ENCODE data around the gene SZRD1. TPM values are rescaled to one million over a fixed set of nuclear protein-coding genes. Genes with fewer than 3 reads are reported as not detected.

SZRD1 gene
- total RNA-seq, 2 donors from 2014 or later, result 111 to 123 TPM

DNA sequence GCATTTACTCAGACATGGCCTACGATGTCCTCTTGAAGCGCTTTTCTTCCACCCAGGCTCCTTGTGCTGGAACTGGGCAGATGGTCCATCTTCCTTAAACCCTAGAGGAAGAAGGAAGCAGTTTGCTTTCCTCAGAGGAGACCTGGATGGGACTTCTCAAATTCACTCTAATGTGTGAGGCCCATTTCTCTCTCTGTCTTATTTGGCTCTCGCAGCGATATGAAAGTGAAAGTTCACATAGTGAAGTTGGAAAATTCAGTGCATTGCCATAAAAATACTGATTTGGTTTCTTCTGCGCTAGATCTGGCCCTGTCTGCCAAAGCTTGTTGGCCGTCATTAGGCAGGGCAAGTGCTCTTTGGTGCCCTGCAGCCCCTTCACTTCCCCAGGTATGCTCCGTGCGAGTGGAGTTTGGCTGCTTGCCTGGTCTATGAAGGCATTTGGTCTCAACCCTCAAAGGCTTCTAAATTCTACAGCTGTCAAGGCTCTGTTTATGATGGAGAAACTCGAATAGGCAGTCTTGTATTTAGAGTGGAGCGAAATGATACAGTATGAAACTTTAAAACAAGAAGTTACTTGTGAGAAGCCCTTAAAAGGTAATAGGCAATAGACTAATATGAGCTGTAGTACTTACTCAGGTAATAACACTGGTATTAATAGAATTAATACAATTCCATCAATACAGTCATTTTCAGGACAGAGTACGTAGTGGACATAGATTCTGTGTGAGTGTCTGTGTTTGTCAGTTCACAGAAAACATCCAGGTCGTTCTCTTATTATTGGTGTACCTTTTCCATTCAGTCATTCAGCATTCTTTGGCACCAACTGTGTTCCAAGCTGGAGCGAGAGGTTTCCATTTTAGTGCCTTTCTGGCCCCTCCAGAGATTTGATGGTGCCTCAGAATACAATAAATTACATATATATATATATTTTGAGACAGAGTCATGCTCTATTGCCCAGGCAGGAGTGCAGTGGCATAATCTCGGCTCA lies 20.5 kb downstream of the SZRD1 start:
- ATAC-seq, result peak; percentile 23
- intact Hi-C loops (cut with DNase I, micrococcal nuclease), result no loop called here
- DNase-seq, result no peak

DNA sequence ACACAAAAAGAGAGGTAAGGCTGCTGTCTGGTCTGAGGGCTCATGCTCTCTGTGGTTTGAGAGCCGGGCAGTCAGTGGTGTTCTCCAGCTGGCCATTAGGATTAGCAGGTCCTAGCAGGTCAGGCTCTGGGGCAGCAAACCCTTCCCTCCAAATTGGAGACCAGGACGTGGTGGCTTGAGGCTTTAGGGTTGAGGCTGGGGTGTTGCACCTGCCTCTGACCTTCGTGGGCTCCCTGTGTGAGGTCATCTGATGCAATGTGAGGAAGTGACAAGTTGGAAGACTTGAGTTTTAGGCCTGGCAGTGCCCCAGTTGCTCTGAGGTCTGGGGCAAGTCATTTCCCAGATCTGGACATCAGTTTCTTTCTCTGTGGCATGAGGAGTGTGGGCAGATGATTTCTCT lies 24.4 kb downstream of the SZRD1 start:
- DNase-seq (no peak), ATAC-seq (no peak)
- intact Hi-C loops (cut with DNase I, micrococcal nuclease), result no loop called here

DNA sequence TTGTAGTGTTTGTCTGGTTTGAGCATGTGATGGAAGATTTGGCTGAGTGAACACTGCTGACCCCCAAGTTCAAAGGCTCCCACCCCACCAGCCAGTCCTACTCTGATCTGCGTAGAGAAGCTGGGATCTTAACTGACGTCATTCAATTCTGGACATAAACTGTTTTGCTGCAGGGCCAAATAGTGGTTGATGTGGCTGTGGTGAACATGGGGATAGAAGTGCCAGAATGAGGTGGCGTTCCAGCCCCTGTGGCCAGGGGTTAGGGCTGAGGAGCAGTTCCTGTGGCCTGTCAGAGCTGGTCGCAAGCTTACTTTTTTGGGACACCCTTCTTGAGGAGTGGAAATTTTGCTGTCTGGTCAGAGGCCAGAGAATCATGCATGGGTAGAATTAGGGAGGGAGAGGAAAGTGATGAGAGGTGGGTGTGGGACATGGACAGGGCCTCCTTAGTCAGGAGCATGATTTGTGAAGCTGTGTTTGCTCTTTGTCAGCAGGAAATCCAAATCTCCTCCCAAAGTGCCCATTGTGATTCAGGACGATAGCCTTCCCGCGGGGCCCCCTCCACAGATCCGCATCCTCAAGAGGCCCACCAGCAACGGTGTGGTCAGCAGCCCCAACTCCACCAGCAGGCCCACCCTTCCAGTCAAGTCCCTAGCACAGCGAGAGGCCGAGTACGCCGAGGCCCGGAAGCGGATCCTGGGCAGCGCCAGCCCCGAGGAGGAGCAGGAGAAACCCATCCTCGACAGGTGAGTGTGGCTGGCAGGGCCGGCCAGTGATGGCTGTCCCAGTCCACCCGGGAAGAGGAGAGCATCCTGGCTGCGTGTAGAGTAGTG lies 25.9 kb downstream of the SZRD1 start:
- ATAC-seq (no peak), DNase-seq (no peak)
- intact Hi-C loops (cut with DNase I, micrococcal nuclease), result no loop called here

DNA sequence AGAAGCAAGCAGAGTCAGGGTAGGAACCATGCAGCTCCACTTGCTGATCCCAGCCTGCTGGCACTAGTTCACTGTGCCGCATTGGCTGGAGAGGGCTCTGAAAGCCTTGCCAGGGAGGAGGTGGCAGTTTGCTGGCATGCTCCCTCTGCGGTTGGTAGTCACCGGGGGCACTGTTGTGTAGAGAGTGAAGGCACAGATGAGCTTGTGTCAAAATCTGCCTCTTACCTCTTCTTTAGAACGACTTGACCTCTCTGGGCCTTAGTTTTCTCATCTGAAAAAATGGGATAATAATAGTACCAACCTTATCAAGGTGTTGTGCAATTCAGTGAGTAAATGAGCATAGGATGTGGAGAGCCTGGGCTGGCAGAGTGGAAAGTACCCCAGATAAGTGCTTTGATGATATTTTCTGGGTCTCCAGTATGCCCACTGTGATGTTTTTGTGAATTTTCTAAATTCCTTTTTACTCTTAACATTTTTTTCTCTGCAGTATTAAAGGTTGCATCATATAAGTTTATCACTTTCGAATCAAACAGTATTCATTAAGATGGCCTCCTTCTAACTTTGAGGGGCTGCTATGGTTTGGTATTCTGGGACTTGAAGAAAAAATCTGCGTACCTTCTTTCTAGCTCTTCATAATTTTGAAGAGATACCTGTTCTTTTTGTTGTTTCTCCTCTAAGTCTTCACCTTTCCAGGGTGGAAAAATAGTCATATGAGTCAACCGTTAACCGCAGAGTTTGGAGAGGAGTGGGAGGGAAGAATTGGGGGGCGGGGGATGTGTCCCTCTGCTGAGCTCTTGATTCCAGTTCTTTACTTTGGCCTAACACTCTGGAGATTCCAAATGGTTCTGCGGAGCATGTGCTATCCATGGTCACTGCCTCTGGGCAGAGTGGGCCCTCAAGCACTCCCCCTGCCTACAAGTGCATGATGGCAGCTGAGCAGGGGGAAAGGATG lies 26.8 kb downstream of the SZRD1 start:
- DNase-seq (no peak), ATAC-seq (no peak)
- intact Hi-C loops (cut with DNase I, micrococcal nuclease), result no loop called here

DNA sequence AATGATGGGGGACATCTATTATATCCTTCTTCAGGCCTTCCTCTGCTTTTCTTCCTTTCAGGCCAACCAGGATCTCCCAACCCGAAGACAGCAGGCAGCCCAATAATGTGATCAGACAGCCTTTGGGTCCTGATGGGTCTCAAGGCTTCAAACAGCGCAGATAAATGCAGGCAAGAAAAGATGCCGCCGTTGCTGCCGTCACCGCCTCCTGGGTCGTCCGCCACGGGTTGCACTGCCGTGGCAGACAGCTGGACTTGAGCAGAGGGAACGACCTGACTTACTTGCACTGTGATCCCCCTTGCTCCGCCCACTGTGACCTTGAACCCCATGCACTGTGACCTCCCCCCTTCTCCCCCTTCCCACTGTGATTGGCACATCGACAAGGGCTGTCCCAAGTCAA lies 27.9 kb downstream of the SZRD1 start:
- ATAC-seq (no peak), DNase-seq (no peak)
- intact Hi-C loops (cut with DNase I, micrococcal nuclease), result no loop called here

DNA sequence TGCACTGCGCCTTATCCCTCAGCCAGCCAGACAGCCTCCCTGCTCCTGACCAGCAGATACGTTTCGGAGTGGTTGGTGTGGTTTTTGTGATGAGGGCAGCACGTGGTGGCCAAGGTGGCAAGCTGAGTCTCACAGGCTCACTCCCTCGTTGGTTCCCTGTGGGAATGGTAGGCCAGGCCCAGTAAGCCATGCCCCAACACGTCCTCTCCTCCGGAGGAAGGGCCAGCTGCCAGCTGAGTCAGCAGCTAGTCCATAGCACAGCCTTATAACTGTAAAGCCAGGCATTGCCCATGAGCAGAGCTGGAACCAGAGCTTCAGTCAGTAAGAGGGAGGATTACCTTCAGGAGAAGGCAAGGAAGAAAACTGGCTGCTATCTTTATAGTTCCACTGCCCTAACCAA lies 29.5 kb downstream of the SZRD1 start:
- intact Hi-C loops (cut with DNase I, micrococcal nuclease), result no loop called here
- DNase-seq, result no peak
- no peak for ATAC-seq

DNA sequence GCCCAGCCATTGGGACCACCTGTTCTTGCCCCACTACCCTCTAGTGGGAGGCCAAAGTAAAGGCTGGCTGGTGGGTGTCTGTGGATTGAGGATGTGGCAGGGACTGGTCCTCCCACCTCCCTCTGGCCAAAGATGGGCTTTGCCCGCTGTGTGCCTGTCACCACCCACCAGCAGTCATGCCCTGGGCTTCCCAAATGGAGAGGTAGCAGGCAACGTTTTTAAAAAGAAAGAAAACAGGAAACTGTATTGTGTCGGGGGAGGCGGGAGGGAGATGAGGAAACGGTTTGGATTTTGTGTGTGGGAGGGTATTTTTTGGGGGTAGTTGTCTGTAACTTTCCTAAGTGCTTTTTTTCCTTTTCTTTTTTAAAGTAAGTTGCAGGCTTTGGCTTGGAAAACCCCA lies 30.1 kb downstream of the SZRD1 start:
- DNase-seq, result no peak
- intact Hi-C loops (cut with DNase I, micrococcal nuclease), result no loop called here

DNA sequence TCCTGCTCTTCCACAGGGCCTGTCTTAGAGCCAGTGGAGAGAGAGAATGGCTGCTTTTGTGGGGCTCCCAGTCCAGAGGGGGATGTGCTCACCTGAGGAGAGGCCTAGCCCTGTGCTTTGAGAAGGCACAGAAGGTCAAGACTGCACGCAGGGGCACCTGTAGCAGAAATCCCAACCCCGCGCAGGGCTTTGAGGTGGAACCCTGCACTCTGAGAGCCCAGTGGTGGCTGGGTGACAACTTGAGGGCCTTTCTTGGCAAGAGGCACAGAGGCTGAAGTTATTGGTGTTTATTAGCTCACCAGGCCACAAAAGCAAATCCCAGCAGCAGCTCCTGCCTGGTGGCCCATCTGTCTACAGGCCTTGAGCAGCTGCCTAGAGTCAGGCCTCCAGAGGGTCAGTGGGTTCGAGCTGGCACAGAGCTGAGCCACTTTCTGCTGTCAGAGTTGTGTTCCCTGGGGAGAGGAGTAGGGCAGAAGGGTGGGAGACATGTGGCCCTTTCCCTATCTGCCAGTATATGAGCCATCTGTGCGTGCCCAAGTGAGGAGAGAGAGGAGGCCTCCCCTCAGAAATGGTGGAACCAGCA lies 31.4 kb downstream of the SZRD1 start:
- intact Hi-C loops (cut with DNase I, micrococcal nuclease), result no loop called here
- DNase-seq (no peak), ATAC-seq (no peak)

More for the DNA sequence above, 30.1 kb downstream of the SZRD1 start:
- ATAC-seq, result no peak

DNA sequence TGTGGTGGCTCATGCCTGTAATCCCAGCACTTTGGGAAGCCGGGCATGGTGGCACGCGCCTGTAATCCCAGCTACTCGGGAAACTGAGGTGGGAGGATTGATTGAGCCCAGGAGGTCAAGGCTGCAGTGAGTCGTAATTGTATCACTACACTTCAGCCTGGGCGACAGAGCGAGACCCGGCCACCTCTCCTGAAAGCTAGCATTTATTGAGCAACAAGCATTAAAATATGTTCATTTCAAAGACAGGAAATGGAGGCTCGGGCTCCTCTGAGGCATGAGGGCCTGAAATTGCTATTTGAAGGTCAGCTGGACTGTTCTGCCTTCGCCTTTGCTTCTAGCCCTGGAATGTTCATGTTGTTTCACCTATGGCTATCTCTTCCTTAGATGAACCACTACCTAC lies 35.7 kb downstream of the SZRD1 start:
- intact Hi-C loops (cut with DNase I, micrococcal nuclease), result no loop called here
- no peak for ATAC-seq
- DNase-seq, result no peak

DNA sequence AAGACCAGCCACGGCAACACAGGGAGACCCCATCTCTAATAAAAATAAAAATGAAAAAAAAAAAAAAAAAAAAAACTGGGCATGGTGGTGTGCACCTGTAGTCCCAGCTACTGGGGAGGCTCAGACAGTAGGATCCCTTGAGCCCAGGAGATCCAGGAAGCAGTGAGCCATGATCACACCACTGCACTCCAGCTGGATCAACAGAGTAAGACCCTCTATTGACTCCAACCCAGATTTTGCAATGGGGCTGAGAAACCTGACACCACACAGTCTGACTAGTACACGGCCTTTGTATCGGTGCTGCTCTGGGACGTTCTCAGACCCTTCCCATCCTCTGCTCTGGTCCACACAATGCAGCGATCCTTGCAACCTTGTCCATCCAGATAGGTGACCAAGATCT lies 38.4 kb downstream of the SZRD1 start:
- ATAC-seq, result no peak
- intact Hi-C loops (cut with DNase I, micrococcal nuclease), result no loop called here

DNA sequence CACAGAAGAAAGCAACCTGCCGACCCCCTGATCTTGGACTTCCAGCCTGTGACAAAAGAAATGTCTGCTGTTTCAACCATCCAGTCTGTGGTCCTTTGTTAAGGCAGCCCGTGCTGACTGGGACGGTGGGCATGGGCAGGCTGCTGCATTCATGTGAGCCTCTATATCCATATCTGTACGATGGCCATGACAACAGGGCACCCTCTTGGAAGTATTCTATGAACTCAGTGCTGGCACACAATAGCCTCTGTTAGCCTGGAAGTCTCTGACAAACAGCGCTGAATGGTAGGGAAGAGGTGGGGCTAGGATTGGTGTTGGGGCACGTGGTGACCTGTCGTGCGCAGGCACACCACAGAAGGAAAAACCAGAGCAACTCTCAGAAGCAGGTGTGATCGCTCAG lies 39.8 kb downstream of the SZRD1 start:
- ATAC-seq (no peak), DNase-seq (no peak)
- intact Hi-C loops (cut with DNase I, micrococcal nuclease), result no loop called here

More for the DNA sequence above, 38.4 kb downstream of the SZRD1 start:
- no peak for DNase-seq

DNA sequence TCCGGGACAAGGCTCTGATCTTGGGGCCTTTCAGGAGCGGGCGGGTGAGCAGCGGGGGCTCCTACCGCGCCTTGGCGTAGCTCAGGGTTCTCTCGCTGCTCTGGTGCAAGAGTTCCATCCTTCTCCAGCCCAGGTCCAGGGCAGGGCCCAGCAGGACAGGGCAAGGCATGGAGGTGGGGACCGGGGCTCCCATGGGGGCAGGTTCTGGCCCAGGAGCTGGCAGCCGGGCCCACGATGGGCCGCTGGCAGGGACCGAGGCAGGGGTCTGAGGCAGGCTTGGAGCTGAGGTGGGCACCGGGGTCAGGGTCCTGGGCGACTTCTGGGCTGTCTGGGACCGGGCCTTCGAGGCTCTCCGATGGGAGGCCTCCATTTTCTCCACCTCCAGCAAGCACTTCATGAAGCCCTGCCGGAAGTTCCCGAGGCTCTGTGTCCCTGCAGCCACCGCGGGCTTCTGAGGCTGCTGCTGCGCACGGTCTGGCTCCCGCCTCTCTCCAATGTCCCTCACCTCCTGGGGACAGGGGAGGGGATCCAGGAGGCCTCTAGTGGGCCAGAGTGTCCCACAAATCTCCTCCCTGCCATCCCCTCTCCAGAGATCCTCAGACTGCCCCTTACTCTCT lies 42.6 kb downstream of the SZRD1 start:
- no peak for DNase-seq
- intact Hi-C loops (cut with DNase I, micrococcal nuclease), result no loop called here
- no peak for ATAC-seq

DNA sequence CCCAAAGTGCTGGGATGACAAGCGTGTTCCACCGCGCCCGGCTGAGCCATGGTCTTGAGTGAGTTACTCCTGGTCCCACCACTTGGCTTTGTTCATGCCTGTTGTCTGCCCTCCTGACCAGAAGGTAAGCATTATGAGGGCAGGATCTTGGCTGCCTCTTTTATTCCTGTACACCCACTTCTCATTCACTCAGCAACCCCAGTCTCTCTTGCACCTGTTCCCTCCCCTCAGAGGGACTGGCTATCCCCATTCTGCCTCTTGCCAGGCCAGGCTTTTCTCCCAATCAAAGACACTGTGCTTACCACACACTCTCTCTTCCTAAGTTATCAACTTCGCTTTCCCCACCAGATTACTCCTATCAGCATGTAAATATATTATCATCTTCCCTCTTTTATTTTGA lies 43.8 kb downstream of the SZRD1 start:
- intact Hi-C loops (cut with DNase I, micrococcal nuclease), result no loop called here
- DNase-seq, result no peak
- no peak for ATAC-seq

DNA sequence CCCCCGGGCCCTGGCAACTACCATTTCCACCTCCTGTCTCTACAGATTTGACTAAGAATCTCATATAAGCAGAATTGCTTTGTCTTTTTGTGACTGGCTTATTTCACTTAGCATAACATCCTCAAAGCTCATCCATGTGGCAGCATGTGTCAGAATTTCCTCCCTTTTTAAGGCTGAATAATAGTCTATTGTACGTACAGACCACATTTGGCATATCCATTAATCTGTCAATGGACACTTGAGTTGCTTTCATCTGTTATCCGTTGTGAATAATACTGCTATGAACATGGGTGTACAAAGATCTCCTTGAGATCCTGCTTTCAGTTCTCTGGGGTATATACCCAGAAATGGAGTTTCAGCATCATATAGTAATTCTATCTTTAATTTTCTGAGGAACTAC lies 46.1 kb downstream of the SZRD1 start:
- DNase-seq (no peak), ATAC-seq (no peak)
- intact Hi-C loops (cut with DNase I, micrococcal nuclease), result no loop called here

DNA sequence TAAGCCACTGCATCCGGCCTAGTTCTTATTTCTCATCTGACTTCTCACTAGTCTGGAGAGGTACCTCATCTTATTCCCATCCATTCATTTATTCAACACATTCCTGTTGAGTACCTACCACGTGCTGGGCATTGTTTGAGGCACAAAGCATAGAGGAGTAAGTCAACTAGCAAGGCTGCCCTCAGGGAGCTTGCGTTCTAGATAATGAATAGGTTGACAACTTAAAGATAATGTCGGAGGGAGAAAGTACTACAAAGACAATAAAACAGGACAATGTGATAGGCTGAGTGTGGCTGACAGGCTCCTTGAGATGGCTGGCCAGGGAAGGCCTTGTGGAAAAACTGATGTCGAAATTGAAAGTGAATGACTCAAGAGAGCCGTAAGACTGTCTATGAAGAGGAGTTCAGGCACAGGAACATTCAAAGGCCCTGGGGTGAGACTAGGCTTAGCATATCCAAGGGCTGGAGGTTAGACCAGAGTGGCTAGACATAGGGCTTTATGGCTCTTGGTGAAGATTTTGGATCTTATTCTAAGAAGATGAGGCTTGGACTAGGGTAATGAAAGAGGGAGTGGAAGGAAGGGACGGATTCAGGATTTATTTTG lies 51.9 kb downstream of the SZRD1 start:
- ATAC-seq (no peak), DNase-seq (no peak)
- intact Hi-C loops (cut with DNase I, micrococcal nuclease), result no loop called here

DNA sequence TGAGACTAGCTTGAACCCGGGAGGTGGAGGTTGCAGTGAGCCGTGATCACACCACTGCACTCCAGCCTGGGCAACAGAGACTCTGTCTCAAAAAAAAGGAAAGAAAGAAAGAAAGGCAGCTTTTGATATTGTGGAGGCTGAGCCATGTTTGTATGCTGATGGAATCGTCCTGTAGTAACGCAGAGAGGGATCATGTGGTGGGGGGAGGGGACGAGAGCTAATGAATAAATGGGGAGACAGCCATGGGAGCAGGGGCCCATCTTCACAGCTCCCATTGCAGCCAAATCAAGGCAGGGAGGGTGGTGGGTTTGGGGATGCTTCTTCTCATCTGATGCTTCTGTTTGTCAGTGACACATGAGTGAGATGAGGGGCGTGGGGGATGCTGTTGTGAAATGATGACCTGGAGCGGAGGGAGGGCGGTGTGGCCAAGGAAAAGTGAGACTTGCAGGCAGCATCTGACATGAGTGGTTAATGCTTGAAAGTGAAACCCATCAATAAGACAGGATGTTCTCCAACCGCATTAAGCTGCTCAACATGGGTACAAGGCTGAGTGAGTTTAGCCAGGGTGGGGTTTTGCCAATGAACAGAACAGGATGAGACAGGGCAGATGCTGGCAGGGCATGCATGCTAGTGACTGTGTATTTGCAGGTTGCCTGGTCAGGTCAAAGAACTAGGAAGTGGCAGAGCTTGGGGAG lies 53.5 kb downstream of the SZRD1 start:
- intact Hi-C loops (cut with DNase I, micrococcal nuclease), result no loop called here
- ATAC-seq (peak; percentile 18), DNase-seq (no peak)

DNA sequence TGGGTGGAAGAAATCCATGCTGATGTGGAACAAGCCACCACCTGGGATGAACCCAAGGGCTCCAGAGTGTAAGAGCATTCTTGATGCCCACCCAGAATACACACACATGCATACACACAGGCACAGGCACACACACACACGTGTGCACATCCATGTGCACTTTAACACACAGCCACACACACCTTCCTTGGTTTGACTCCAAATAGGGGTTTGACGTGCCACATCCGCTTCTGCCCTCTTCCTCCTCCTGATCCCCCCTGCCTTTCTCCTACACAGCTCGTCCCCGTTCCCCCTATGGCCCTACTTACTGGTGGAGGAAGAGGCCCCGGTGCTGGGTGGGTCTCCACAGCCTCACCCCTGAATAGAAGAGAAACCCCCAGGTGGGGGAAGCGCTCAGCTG lies 54.2 kb downstream of the SZRD1 start:
- intact Hi-C loops (cut with DNase I, micrococcal nuclease), result no loop called here
- no peak for DNase-seq
- no peak for ATAC-seq

All from left colon (tissue), 2 donors.